GM19328 (cell line): Measurements from ENCODE around the gene RSBN1.
"Not testable (repeated sequence)": the region's sequence is repeated elsewhere in the genome, so short reads cannot be mapped to it uniquely, and the experiment has no call there.

Experiments
- ATAC-seq: cut with Tn5 transposase; IDR thresholded peaks from one replicate; pipeline ENCODE4 v1.9.1; 2021; ENCODE audit warnings: mild to moderate bottlenecking, moderate library complexity; ENCODE audit not compliant: unreplicated experiment

RSBN1 gene

DNA sequence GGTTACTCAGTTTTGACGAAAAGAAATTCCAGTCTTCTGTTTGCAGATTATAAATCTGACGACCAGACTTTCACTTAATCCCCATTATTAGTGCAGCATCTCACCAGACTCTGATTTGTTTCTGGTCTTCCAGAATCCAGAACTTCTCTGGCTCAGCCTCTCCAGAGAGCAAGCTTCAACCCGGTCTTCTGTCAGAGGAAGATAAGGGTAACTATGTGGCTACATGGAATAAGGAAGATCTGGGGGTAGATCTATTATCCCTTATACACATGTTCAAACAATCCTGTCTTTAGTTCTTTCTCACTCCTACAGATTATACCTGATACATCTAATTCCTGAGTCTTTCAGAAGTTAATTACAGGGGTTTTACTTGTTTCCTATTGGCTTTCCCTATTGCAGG, 62.9 kb downstream of the RSBN1 start:
- no peak for ATAC-seq

DNA sequence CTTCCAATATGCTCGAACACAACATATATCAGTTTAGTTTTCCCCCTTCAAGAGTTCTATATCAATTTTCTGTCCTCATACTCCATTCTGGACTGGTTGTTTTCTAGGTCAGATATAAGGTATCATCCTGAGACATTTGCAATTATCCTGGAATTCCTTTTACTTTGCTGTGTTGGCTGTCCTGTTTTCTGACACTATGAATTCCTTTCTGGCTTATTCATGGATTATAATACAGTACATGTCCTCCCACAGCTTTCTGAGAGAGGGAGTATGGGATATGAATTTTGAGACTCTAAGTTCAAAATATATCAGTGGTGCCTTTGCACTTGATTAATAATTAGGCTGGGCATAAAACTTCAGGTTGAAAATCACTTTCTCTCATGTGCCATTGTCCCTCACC, 64.9 kb downstream of the RSBN1 start:
- ATAC-seq: no peak

DNA sequence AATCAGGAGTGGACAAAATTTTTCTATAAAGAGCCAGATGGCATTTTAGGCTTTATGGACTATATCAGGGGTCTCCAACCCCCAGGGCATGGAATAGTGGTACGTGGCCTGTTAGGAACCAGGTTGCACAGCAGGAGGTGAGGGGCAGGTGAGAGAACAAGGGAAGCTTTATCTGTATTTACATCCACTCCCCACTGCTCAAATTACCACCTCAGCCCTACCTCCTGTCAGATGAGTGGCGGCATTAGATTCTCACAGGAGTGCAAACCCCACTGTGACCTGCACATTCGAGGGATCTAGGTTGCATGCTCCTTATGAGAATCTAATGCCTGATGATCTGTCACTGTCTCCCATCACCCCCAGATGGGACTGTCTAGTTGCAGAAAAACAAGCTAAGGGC, 66.9 kb downstream of the RSBN1 start:
- no peak for ATAC-seq

DNA sequence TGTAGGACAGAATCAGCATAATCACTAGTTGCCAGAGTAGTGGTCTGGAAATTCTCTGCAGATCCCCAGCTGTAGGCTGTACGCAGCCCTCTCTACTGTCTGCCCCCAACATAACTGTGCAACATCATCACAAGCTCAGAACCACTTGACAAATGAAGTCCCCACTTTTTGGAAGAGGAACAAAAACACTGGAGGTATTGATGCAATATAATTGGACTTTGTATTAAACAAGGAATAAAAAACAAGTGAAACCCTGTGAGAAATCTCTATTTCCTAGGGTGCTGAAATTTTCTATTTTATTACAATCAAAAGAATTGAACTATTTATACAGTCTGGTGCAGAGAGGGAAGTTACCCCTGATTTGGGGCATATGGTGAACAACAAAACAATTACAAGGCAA, 68.2 kb downstream of the RSBN1 start:
- no peak for ATAC-seq

DNA sequence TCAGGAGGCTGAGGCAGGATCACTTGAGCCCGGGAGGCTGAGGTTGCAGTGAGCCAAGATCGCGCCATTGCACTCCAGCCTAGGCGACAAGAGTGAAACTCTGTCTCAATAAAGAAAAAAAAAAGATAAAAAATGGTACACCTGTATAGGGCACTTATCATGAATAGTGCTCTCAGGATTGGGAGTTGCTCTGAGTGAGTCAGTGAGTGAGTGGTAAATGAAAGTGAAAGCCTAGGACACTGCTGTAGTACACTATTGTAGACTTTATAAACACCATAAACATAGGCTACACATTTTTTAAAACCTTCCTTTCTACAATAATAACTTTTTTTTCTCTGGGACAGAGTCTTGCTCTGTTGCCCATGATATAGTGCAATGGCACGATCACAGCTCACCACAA, 69.8 kb downstream of the RSBN1 start:
- ATAC-seq: no peak

DNA sequence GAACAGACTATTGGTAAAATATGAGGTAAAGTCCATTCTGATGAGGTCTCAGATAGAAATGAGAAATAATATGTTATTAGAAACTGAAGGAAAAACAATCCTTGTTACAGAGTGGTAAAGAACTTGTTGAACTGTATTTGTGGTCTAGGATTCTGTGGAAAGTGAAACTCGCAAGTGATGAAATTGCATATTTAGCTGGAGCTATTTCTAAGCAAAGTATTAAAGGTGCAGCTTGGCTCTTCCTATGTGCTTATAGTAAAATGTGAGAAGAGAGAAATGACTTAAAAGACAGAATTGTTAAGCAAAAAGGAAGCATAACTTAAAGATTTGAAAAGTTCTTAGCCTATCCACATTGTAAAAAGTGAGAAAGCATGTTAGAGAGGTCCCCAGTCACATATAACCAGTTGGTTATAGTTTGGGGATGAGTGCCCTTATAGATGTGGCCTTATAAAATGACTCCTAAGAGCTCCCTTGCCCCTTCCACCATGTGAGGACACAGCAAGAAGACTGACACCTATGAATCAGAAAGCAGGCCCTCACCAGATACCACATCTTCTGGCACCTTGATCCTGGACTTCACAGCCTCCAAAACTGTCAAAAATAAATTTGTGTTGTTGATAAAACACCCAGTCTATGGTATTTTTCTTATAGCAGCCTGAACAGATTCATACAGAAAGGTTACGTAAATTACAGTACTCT, 77.8 kb downstream of the RSBN1 start:
- ATAC-seq: no peak

DNA sequence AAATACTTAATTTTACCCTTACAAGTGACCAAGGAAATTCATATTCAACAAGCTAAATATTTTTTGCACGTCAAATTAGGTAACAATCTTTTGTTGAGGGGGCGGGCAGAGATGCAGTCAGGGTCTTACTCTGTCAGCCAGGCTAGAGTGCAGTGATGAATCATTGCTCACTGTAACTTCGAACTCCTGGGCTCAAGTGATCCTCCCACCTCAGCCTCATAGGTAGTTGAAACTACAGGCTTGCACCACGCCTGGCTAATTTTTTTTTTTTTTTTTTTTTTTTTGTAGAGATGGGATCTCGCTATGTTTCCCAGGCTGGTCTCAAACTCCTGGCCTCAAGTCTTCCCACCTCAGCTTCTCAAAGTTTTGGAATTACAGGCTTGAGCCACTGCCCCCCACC, 79.5 kb downstream of the RSBN1 start:
- no peak for ATAC-seq

DNA sequence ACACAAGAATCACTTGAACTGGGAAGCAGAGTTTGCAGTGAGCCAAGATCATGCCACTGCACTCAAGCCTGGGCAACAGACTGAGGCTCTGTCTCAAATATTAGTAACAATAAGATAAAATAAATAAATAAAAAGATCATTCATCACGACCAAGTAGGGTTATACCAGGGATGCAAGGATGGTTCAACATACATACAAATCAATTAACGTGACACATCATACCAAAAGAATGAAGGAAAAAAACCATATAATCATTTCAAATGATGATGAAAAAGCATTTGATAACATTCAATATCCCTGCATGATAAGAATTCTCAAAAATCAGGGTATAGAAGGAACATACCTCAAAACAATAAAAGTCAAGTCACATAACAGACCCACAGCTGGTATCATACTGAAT, 91.3 kb downstream of the RSBN1 start:
- ATAC-seq: no peak

DNA sequence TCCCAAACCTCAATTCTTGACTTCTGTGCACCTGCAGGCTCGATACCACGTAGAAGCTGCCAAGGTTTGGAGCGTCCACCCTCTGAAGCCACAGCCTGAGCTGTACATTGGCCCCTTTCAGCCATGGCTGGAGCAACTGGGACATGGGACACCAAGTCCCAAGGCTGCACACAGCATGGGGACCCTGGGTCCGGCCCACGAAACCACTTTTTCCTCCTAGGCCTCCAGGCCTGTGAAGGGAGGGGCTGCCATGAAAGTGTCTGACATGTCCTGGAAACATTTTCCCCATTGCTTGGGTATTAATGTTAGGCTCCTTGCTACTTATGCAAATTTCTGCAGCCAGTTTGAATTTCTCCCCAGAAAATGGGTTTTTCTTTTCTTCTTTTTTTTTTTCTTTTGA, 93.7 kb downstream of the RSBN1 start:
- not testable (repeated sequence) for ATAC-seq

DNA sequence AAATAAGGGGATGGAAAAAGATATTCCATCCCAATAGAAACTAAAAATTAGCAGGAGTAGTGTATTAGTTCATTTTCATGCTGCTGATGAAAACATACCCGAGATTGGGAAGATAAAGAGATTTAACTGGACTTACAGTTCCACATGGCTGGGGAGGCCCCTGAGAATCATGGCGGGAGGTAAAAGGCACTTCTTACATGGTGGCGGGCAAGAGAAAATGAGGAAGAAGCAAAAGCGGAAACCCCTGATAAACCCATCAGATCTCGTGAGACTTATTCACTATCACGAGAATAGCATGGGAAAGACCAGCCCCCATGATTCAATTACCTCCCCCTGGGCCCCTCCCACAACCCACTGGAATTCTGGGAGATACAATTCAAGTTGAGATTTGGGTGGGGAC, 94.8 kb downstream of the RSBN1 start:
- ATAC-seq: not testable (repeated sequence)

DNA sequence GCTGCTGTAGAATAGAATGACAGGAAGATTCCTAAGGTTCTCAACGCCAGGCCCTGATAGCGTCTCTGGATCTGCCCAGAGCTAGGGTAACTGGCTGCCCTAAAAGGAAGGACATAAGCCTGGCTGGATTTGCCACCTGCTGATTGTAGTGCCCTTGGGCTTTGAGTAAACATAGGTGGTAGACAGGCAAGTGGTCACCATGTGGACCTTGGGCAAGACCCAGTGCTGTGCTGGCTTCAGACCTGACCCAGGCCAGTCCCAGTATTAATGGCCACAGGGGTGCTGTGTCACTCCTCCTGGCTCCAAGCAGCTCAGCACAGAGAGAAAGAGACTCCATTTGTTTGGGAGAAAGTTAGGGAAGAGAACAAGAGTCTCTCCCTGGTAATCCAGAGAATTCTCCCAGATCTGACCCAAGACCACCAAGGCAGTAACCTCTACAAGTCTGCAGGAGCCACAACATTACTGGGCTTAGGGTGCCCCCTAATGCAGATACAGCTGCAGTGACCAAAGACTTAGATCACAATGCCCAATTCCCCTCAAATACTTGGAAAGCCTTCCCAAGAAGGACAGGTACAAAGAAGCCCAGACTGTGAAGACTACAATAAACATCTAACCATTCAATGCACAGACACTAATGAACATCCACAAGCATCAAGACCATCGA, 97.5 kb downstream of the RSBN1 start:
- ATAC-seq: no peak
